Measurements from ENCODE around the gene SDHC.

- no peak for TF ChIP-seq POLR2AphosphoS5 (IDR thresholded peaks at IDR 0.05; ENCODE audit: low read depth, low read length)
- no peak for TF ChIP-seq ZBTB8A (CRISPR knock-in tag; IDR thresholded peaks at IDR 0.05; ENCODE audit: borderline replicate concordance, low read depth)
- TF ChIP-seq MAX (IDR thresholded peaks at IDR 0.05): no peak
Observed at GRCh38 chr1:161307230-161307768, 6.9 kb upstream of the SDHC start.
